ENCODE results near the gene OSBPL5. TPM values are rescaled to one million over a fixed set of nuclear protein-coding genes. Genes with fewer than 3 reads are reported as not detected.

OSBPL5 gene
- total and polyA plus RNA-seq, 9 of the 15 experiments (the other 6 are each of a cell fraction or from before 2014, with no cell fraction given) = 0.06 to 14.8 (median 3.2) TPM

GRCh38 chr11:3113661-3114060 is 51.4 kb downstream of the OSBPL5 start (continued):
- TF ChIP-seq ZNF592 (IDR thresholded peaks at IDR 0.05) (peak; percentile 82), CXXC5 (CRISPR knock-in tag; IDR thresholded peaks at IDR 0.05) (0 out of 2 replicates have a peak, but pooled peaks have one; percentile 26)

GRCh38 chr11:3111919-3112690 is 53.0 kb downstream of the OSBPL5 start:
- no peaks in the 10 kb centered on the region for H3K36me3 ChIP-seq (ENCODE audit: control insufficient read depth, insufficient read depth, low read length)
- H3K27me3 ChIP-seq (ENCODE audit: control insufficient read depth in 2 of 2, insufficient read depth in 2 of 2, low read length in 2 of 2) = no peaks in the 10 kb centered on the region
- H3K4me3 ChIP-seq = no peak overlapping the region
- no peaks in the 10 kb centered on the region for H4K20me1 ChIP-seq (replicated peaks; ENCODE audit: control insufficient read depth, insufficient read depth, low read length)
- intact Hi-C loops (cut with micrococcal nuclease) = loop anchor here (10.0 kb wide), 1 partner anchor 53 kb away; the partner anchor contains the start of gene OSBPL5
- no peak overlapping the region for H3K4me2 ChIP-seq (ENCODE audit: insufficient read depth, low read length)
- no peaks in the 10 kb centered on the region for H3K9me1 ChIP-seq (ENCODE audit: control insufficient read depth, insufficient read depth, low read length)
- POLR2A ChIA-PET = no interaction called here
- no peak overlapping the region for H3K27ac ChIP-seq (ENCODE audit: extremely low read depth, low read depth, low read length)
- in situ Hi-C loops (cut with MboI) = loop anchor here (5.0 kb wide), 1 partner anchor 100 kb away; no protein-coding TSS in a partner anchor
- no peaks in the 10 kb centered on the region for H3K79me2 ChIP-seq (ENCODE audit: control insufficient read depth, insufficient read depth, low read length)
- peaks cover 2 to 10% of the 10 kb centered on the region in 2 experiments; a peak in 3 of 5 replicates for H3K4me1 ChIP-seq (replicated peaks in 1 of 2; ENCODE audit: control insufficient read depth in 2 of 2, insufficient read depth in 2 of 2, low read length in 2 of 2)
- no peak overlapping the region for H3K9ac ChIP-seq (ENCODE audit: insufficient read depth in 1 of 2, low read depth in 2 of 2, low read length in 2 of 2)
- no peak for FAIRE-seq
- 77% methylated on average over 5 of the region's 9 CpGs for WGBS (ENCODE audit: insufficient coverage, low coverage, missing lambda C conversion rate)
- no peak overlapping the region for H2AFZ ChIP-seq (ENCODE audit: low read depth, low read length)
- ATAC-seq = no peak
- DNase-seq (ENCODE audit: extremely low read depth in 1 of 4, low spot score in 3 of 4) = no peak
- no peaks in the 10 kb centered on the region for H3K9me3 ChIP-seq (replicated peaks; ENCODE audit: control insufficient read depth, insufficient read depth, low read depth, low read length)
- BruUV-seq (replicated peaks) = no TSS peak
- CTCF ChIA-PET (ENCODE audit: low intra/inter-chr PET ratio) = interaction anchor here (0.6 kb wide), 1 partner anchor 103 kb away, joined by 3 read pairs; no protein-coding TSS in a partner anchor
- TF ChIP-seq KAT8 (IDR thresholded peaks at IDR 0.05; ENCODE audit: low read depth) (no peak), TFE3 (CRISPR knock-in tag; IDR thresholded peaks at IDR 0.05) (peak; percentile 70), ZNF436 (CRISPR knock-in tag; IDR thresholded peaks at IDR 0.05) (no peak), ZNF717 (CRISPR knock-in tag; IDR thresholded peaks at IDR 0.05) (no peak), ZNF253 (CRISPR knock-in tag; conservative IDR thresholded peaks at IDR 0.05) (no peak), CEBPB (tag; IDR thresholded peaks at IDR 0.05) (peak; percentile 58), MTF1 (CRISPR knock-in tag; IDR thresholded peaks at IDR 0.05; ENCODE audit: borderline replicate concordance) (no peak), RNF219 (CRISPR knock-in tag; IDR thresholded peaks at IDR 0.05) (no peak), ZNF57 (CRISPR knock-in tag; IDR thresholded peaks at IDR 0.05) (no peak), ETS2 (tag; IDR thresholded peaks at IDR 0.05; ENCODE audit: borderline replicate concordance, poor library complexity, severe bottlenecking) (no peak)
